ENCODE data around the gene ACADS.

Gene ACADS

GRCh38 chr12:120698665-120699064 lies 27.0 kb upstream of the ACADS start:
- H3K36me3 ChIP-seq (ENCODE audit: low read depth): peaks cover 87% of the 10 kb centered on the region
- TF ChIP-seq CTCF (IDR thresholded peaks at IDR 0.05; ENCODE audit: poor library complexity, severe bottlenecking): no peak
- DNase-seq (ENCODE audit: low spot score) (no peak), ATAC-seq (ENCODE audit: low read depth) (no peak)
- H3K4me1 ChIP-seq (ENCODE audit: insufficient read depth, poor library complexity, severe bottlenecking): no peaks in the 10 kb centered on the region
- H3K4me3 ChIP-seq (ENCODE audit: severe bottlenecking): no peak overlapping the region
- no peaks in the 10 kb centered on the region for H3K9me3 ChIP-seq (ENCODE audit: severe bottlenecking)
- H3K27me3 ChIP-seq (ENCODE audit: insufficient read depth, poor library complexity, severe bottlenecking): no peaks in the 10 kb centered on the region
- no peak overlapping the region for H3K27ac ChIP-seq (ENCODE audit: poor library complexity, severe bottlenecking)

- peaks cover 82% of the 10 kb centered on the region for H3K36me3 ChIP-seq (ENCODE audit: low read depth)
- no peaks in the 10 kb centered on the region for H3K27me3 ChIP-seq (ENCODE audit: insufficient read depth, poor library complexity, severe bottlenecking)
- H3K4me1 ChIP-seq (ENCODE audit: insufficient read depth, poor library complexity, severe bottlenecking): no peaks in the 10 kb centered on the region
- no peak for TF ChIP-seq CTCF (IDR thresholded peaks at IDR 0.05; ENCODE audit: poor library complexity, severe bottlenecking)
- DNase-seq (ENCODE audit: low spot score): no peak
- H3K27ac ChIP-seq (ENCODE audit: poor library complexity, severe bottlenecking): no peak overlapping the region
- no peak for ATAC-seq (ENCODE audit: low read depth)
- no peaks in the 10 kb centered on the region for H3K9me3 ChIP-seq (ENCODE audit: severe bottlenecking)
- H3K4me3 ChIP-seq (ENCODE audit: severe bottlenecking): no peak overlapping the region
Measured at GRCh38 chr12:120699553-120699952, 26.1 kb upstream of the ACADS start.

GRCh38 chr12:120700886-120701285 lies 24.7 kb upstream of the ACADS start:
- no peak overlapping the region for H3K4me3 ChIP-seq (ENCODE audit: severe bottlenecking)
- DNase-seq (ENCODE audit: low spot score) (no peak), ATAC-seq (ENCODE audit: low read depth) (no peak)
- H3K36me3 ChIP-seq (ENCODE audit: low read depth): peaks cover 68% of the 10 kb centered on the region
- H3K27me3 ChIP-seq (ENCODE audit: insufficient read depth, poor library complexity, severe bottlenecking): no peaks in the 10 kb centered on the region
- H3K27ac ChIP-seq (ENCODE audit: poor library complexity, severe bottlenecking): no peak overlapping the region
- TF ChIP-seq CTCF (IDR thresholded peaks at IDR 0.05; ENCODE audit: poor library complexity, severe bottlenecking): no peak
- H3K4me1 ChIP-seq (ENCODE audit: insufficient read depth, poor library complexity, severe bottlenecking): no peaks in the 10 kb centered on the region
- no peaks in the 10 kb centered on the region for H3K9me3 ChIP-seq (ENCODE audit: severe bottlenecking)

GRCh38 chr12:120702637-120703036 lies 23.0 kb upstream of the ACADS start:
- ATAC-seq (ENCODE audit: low read depth): no peak
- no peak for TF ChIP-seq CTCF (IDR thresholded peaks at IDR 0.05; ENCODE audit: poor library complexity, severe bottlenecking)
- Histone ChIP-seq H3K4me3 (ENCODE audit: severe bottlenecking) (no peak overlapping the region), H3K9me3 (ENCODE audit: severe bottlenecking) (no peaks in the 10 kb centered on the region), H3K4me1 (ENCODE audit: insufficient read depth, poor library complexity, severe bottlenecking) (no peaks in the 10 kb centered on the region), H3K36me3 (ENCODE audit: low read depth) (peaks cover 51% of the 10 kb centered on the region), H3K27me3 (ENCODE audit: insufficient read depth, poor library complexity, severe bottlenecking) (no peaks in the 10 kb centered on the region), H3K27ac (ENCODE audit: poor library complexity, severe bottlenecking) (no peak overlapping the region)
- no peak for DNase-seq (ENCODE audit: low spot score)

- H3K4me1 ChIP-seq (ENCODE audit: insufficient read depth, poor library complexity, severe bottlenecking): no peaks in the 10 kb centered on the region
- peaks cover 43% of the 10 kb centered on the region for H3K36me3 ChIP-seq (ENCODE audit: low read depth)
- no peak overlapping the region for H3K27ac ChIP-seq (ENCODE audit: poor library complexity, severe bottlenecking)
- ATAC-seq (ENCODE audit: low read depth): no peak
- TF ChIP-seq CTCF (IDR thresholded peaks at IDR 0.05; ENCODE audit: poor library complexity, severe bottlenecking): no peak
- no peak for DNase-seq (ENCODE audit: low spot score)
- no peaks in the 10 kb centered on the region for H3K27me3 ChIP-seq (ENCODE audit: insufficient read depth, poor library complexity, severe bottlenecking)
- no peaks in the 10 kb centered on the region for H3K9me3 ChIP-seq (ENCODE audit: severe bottlenecking)
- H3K4me3 ChIP-seq (ENCODE audit: severe bottlenecking): no peak overlapping the region
Measured at GRCh38 chr12:120703311-120703942, 22.2 kb upstream of the ACADS start.

Data from RWPE2 (cell line).